Neural progenitor cell (in vitro differentiated cells): Measurements from ENCODE around the gene GDI1.

Source experiments
- EZH2 ChIP-seq: fragments of 200-600 bp; sonication (generic); IDR thresholded peaks from 2 replicates; pipeline ENCODE4 v1.6.1; 2017; ENCODE audit warnings: antibody characterized with exemption, mild to moderate bottlenecking, moderate library complexity
- EZH2phosphoT487 ChIP-seq: fragments of 200-600 bp; sonication (generic); IDR thresholded peaks from 2 replicates; pipeline ENCODE4 v1.6.1; 2017; ENCODE audit warnings: antibody characterized with exemption
- TF ChIP-seq, protein P1 (sequence below): fragments of 200-600 bp; sonication (generic); IDR thresholded peaks from 2 replicates; pipeline ENCODE4 v1.5.1; 2017; ENCODE audit warnings: antibody characterized with exemption, mild to moderate bottlenecking

DNA sequence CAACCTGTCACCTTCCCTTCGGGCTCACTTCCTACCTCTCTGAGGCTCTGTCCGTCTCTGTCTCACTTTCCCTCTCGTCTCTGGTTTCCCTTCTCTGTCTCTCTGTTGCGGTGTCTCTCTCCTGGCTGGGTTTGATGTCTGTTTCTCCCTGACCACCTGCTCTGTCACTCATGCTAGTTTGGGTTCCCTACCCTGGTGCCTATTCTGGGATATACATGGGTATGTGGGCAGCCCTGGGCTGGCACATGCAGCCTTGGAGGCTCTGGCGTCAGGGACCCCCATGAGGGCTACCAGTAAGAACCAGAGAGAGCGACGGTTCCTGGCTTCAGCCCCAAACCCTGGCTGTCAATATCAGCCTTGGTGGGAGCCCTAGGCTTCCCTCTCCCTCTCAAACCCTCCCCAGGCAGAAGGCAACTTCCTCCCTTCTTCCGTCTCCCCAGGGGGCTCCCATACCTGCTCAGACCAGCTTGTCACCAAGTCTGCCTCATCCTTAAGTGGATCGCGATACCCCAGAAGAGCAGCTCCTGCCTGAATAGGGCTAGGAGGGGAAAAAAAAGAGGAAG lies 28.2 kb upstream of the GDI1 start:
- TF ChIP-seq, protein P1, sequence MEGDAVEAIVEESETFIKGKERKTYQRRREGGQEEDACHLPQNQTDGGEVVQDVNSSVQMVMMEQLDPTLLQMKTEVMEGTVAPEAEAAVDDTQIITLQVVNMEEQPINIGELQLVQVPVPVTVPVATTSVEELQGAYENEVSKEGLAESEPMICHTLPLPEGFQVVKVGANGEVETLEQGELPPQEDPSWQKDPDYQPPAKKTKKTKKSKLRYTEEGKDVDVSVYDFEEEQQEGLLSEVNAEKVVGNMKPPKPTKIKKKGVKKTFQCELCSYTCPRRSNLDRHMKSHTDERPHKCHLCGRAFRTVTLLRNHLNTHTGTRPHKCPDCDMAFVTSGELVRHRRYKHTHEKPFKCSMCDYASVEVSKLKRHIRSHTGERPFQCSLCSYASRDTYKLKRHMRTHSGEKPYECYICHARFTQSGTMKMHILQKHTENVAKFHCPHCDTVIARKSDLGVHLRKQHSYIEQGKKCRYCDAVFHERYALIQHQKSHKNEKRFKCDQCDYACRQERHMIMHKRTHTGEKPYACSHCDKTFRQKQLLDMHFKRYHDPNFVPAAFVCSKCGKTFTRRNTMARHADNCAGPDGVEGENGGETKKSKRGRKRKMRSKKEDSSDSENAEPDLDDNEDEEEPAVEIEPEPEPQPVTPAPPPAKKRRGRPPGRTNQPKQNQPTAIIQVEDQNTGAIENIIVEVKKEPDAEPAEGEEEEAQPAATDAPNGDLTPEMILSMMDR = no peak
- no peak for TF ChIP-seq EZH2
- no peak for TF ChIP-seq EZH2phosphoT487
